VCaP (cell line): ENCODE results near the gene USP6NL.

Experiments used
- H3K27ac ChIP-seq: fragments of 450-650 bp; 2 replicates; pipeline ENCODE4 v1.5.1; 2017
- TF ChIP-seq, protein P1 (sequence below): fragments of 450-650 bp; conservative IDR thresholded peaks from 2 replicates; pipeline ENCODE4 v1.5.1; 2017; ENCODE audit warnings: mild to moderate bottlenecking, moderate library complexity

The USP6NL gene

DNA sequence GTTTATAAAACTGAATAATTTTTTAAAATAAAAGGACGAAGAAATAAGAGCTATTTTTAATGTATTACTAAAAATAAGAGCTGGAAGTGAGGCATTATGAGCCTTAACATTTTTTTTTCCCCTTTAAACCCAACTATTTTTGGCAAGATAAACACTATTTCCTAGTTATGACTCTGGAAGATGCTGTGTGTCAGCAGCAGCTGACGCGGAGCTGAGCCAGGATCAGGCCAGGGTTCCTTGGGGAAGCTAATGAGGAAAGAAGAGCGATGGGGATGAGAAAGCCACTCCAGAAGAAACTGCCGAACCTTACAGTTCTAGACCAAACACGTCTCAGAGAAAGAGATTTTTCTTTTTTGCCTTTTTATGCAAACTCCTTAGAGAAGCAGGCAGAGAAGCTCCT, 85.9 kb downstream of the USP6NL start:
- H3K27ac ChIP-seq = no peak overlapping the region

DNA sequence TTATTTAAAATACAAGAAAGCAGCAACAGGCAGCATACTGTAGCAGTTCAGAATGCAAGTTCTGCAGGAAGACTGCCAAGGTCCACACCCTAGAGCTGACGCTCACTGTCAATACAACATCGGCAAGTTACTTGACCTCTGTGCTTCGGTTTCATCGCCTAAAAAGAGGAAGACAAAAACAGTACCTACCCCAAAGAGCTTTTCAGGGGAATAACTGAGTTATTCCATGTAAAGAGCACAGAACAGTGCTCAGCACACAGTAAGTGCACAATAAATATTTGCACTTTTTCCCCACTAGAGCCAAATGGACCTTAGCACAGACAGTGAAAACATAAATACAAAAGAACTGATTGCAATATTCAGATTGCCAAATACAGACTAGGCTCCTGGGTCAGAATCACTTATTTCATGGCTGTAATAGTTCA, 88.6 kb downstream of the USP6NL start:
- TF ChIP-seq, protein P1, sequence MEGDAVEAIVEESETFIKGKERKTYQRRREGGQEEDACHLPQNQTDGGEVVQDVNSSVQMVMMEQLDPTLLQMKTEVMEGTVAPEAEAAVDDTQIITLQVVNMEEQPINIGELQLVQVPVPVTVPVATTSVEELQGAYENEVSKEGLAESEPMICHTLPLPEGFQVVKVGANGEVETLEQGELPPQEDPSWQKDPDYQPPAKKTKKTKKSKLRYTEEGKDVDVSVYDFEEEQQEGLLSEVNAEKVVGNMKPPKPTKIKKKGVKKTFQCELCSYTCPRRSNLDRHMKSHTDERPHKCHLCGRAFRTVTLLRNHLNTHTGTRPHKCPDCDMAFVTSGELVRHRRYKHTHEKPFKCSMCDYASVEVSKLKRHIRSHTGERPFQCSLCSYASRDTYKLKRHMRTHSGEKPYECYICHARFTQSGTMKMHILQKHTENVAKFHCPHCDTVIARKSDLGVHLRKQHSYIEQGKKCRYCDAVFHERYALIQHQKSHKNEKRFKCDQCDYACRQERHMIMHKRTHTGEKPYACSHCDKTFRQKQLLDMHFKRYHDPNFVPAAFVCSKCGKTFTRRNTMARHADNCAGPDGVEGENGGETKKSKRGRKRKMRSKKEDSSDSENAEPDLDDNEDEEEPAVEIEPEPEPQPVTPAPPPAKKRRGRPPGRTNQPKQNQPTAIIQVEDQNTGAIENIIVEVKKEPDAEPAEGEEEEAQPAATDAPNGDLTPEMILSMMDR = no peak
- H3K27ac ChIP-seq = no peak overlapping the region

More for the DNA sequence above, 85.9 kb downstream of the USP6NL start:
- TF ChIP-seq, protein P1 = no peak

DNA sequence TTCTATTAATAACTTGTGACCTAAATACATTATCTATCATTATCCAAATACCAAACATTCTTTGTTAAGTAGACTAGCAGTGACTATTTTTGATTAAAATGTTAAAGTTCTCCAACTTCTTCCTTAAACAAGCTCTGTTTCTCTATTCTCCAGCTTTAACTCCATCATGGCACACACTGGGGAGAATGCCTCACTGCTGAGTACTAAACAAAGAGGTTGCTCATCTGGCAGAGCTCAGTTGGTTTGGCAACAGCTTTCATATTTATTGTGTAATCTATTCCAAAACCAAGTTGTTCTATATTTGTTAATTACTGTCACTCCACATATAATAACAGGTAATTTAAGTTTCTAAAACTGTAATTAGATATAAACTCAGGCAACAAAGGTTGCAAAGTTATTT, 89.6 kb downstream of the USP6NL start:
- TF ChIP-seq, protein P1 = no peak
- H3K27ac ChIP-seq = no peak overlapping the region

DNA sequence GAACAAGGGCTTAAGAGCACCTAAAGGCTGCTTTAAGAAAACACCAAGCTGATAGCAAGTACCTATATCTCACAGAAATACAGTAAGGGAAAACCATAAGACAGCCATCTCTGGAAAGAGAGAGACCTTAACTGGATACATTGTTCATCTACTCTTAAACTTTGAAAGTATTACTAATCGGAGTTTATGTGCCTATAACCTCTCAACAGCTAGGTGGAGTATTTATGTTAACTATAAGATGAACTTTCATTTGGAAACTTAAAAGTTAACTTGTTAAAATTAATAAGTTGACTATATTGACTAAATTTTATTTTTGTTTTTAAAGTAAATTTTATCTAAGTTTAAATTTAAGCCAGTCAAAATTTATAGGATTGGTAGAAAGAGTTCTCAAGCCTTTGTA, 90.6 kb downstream of the USP6NL start:
- no peak overlapping the region for H3K27ac ChIP-seq
- TF ChIP-seq, protein P1 = no peak; the same call in 1 of the 2 replicates

DNA sequence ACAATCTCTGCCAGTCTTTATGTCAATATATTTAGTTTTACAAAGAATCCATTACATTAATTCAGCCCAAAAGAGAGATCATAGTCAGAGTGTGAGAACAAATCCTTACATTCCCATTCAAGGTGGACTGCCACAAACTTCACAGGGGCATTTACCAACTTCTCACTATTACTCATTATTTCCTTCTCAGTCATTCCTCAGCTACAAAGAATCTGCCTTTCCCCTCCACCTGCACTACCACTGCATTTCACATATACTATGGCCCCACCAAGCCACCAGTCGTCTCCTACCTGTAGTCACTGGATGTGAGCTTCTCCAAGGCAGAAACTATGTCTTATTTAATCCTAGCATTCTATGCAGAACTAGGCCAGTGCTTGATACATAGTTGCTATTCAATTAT, 94.3 kb downstream of the USP6NL start:
- TF ChIP-seq, protein P1 = no peak
- H3K27ac ChIP-seq = no peak overlapping the region

GRCh38 chr10:11516431-11516746, 95.1 kb downstream of the USP6NL start:
- H3K27ac ChIP-seq = no peak overlapping the region
- TF ChIP-seq, protein P1 = no peak

GRCh38 chr10:11515596-11516430, 95.6 kb downstream of the USP6NL start:
- TF ChIP-seq, protein P1 = peak; percentile 86
- H3K27ac ChIP-seq = no peak overlapping the region
